ENCODE measurements around the gene MSI1.

GRCh38 chr12:120314220-120314619 lies 54.7 kb downstream of the MSI1 start:
- TF ChIP-seq, protein P1, sequence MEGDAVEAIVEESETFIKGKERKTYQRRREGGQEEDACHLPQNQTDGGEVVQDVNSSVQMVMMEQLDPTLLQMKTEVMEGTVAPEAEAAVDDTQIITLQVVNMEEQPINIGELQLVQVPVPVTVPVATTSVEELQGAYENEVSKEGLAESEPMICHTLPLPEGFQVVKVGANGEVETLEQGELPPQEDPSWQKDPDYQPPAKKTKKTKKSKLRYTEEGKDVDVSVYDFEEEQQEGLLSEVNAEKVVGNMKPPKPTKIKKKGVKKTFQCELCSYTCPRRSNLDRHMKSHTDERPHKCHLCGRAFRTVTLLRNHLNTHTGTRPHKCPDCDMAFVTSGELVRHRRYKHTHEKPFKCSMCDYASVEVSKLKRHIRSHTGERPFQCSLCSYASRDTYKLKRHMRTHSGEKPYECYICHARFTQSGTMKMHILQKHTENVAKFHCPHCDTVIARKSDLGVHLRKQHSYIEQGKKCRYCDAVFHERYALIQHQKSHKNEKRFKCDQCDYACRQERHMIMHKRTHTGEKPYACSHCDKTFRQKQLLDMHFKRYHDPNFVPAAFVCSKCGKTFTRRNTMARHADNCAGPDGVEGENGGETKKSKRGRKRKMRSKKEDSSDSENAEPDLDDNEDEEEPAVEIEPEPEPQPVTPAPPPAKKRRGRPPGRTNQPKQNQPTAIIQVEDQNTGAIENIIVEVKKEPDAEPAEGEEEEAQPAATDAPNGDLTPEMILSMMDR (IDR thresholded peaks at IDR 0.05): no peak
- no peak for TF ChIP-seq POLR2A (IDR thresholded peaks at IDR 0.05)

Measured in thyroid gland (tissue), 4 donors.